Neural progenitor cell (in vitro differentiated cells): ENCODE results near the gene NR2F6. TPM values are rescaled to one million over a fixed set of nuclear protein-coding genes. Genes with fewer than 3 reads are reported as not detected.
"Not testable (repeated sequence)": the region's sequence is repeated elsewhere in the genome, so short reads cannot be mapped to it uniquely, and the experiment has no call there.

Source experiments
- DNase-seq: peaks from one replicate; pipeline ENCODE4 v3.0.0-alpha.2; 2016; ENCODE audit warnings: low spot score
- H2AFZ ChIP-seq: fragments of 200-600 bp; sonication (generic); replicated peaks from 2 replicates; pipeline ENCODE4 v1.6.1; 2016; ENCODE audit warnings: antibody characterized with exemption
- H3F3A ChIP-seq: fragments of 200-600 bp; sonication (generic); 2 replicates; pipeline ENCODE4 v1.6.1; 2016; ENCODE audit warnings: antibody characterized with exemption, low read depth
- H3K27ac ChIP-seq: fragments of 200-600 bp; sonication (generic); 2 replicates; pipeline ENCODE4 v1.5.1; 2016; ENCODE audit warnings: mild to moderate bottlenecking
- H3K27me3 ChIP-seq: fragments of 200-600 bp; sonication (generic); 2 replicates; pipeline ENCODE4 v1.6.1; 2016; ENCODE audit warnings: mild to moderate bottlenecking, moderate library complexity
- H3K36me3 ChIP-seq: fragments of 200-600 bp; sonication (generic); 2 replicates; pipeline ENCODE4 v1.5.1; 2016
- H3K4me1 ChIP-seq: fragments of 200-600 bp; sonication (generic); 2 replicates; pipeline ENCODE4 v1.6.1; 2016; ENCODE audit warnings: mixed run types
- H3K4me2 ChIP-seq: fragments of 200-600 bp; sonication (generic); 2 replicates; pipeline ENCODE4 v1.6.1; 2016
- H3K4me3 ChIP-seq: fragments of 200-600 bp; sonication (generic); 2 replicates; pipeline ENCODE4 v1.5.1; 2016
- H3K79me2 ChIP-seq: fragments of 200-600 bp; sonication (generic); 2 replicates; pipeline ENCODE4 v1.6.1; 2016; ENCODE audit warnings: low read depth
- H3K9ac ChIP-seq: fragments of 200-600 bp; sonication (generic); 2 replicates; pipeline ENCODE4 v1.6.1; 2016
- H3K9me3 ChIP-seq: fragments of 200-600 bp; sonication (generic); 2 replicates; pipeline ENCODE4 v1.5.1; 2016; ENCODE audit warnings: low read depth
- H4K20me1 ChIP-seq: fragments of 200-600 bp; sonication (generic); 2 replicates; pipeline ENCODE4 v1.6.1; 2016; ENCODE audit warnings: low read depth
- H3K27ac Mint-ChIP-seq: 3 replicates; pipeline ENCODE4 v1.8.0; 2021; ENCODE audit warnings: mixed read lengths
- H3K27me3 Mint-ChIP-seq: 2 replicates; pipeline ENCODE4 v1.8.0; 2022; ENCODE audit warnings: low read depth, mild to moderate bottlenecking, inconsistent platforms, moderate library complexity, mixed read lengths; ENCODE audit not compliant: insufficient read depth
- H3K36me3 Mint-ChIP-seq: 3 replicates; pipeline ENCODE4 v1.8.0; 2021; ENCODE audit warnings: mixed read lengths
- H3K4me1 Mint-ChIP-seq: 3 replicates; pipeline ENCODE4 v1.8.0; 2021; ENCODE audit warnings: mixed read lengths
- H3K4me3 Mint-ChIP-seq: 3 replicates; pipeline ENCODE4 v1.8.0; 2021; ENCODE audit warnings: mild to moderate bottlenecking, moderate library complexity, mixed read lengths
- H3K9me3 Mint-ChIP-seq: 3 replicates; pipeline ENCODE4 v1.8.0; 2020; ENCODE audit warnings: mixed read lengths
- CTCF ChIP-seq: fragments of 200-600 bp; sonication (generic); IDR thresholded peaks from 2 replicates; pipeline ENCODE4 v1.5.1; 2017; ENCODE audit warnings: antibody characterized with exemption, mild to moderate bottlenecking
- EZH2 ChIP-seq: fragments of 200-600 bp; sonication (generic); IDR thresholded peaks from 2 replicates; pipeline ENCODE4 v1.6.1; 2017; ENCODE audit warnings: antibody characterized with exemption, mild to moderate bottlenecking, moderate library complexity
- EZH2phosphoT487 ChIP-seq: fragments of 200-600 bp; sonication (generic); IDR thresholded peaks from 2 replicates; pipeline ENCODE4 v1.6.1; 2017; ENCODE audit warnings: antibody characterized with exemption
- total RNA-seq: library from RNA; depleted of rRNA; stranded (reverse); fragments of >200 nt; gene quantifications from 2 replicates; pipeline ENCODE4 v1.2.3, GENCODE V29; 2015; ENCODE audit warnings: low replicate concordance

The NR2F6 gene
- total RNA-seq, 1 donor from 2014 or later, result 14.3 TPM

GRCh38 chr19:17195106-17195505, 50.6 kb downstream of the NR2F6 start:
- H4K20me1 ChIP-seq, result no peaks in the 10 kb centered on the region
- H3K27me3 ChIP-seq, result no peaks in the 10 kb centered on the region
- Mint-ChIP-seq H3K4me1 (no peaks in the 10 kb centered on the region), H3K36me3 (peaks cover 31% of the 10 kb centered on the region), H3K9me3 (no peaks in the 10 kb centered on the region), H3K27ac (no peak overlapping the region), H3K27me3 (peaks cover 4% of the 10 kb centered on the region), H3K4me3 (no peak overlapping the region)
- no peak for DNase-seq
- no peak overlapping the region for H2AFZ ChIP-seq
- no peaks in the 10 kb centered on the region for H3K79me2 ChIP-seq
- no peak overlapping the region for H3K27ac ChIP-seq
- no peaks in the 10 kb centered on the region for H3K9me3 ChIP-seq
- H3K36me3 ChIP-seq, result no peaks in the 10 kb centered on the region
- no peaks in the 10 kb centered on the region for H3F3A ChIP-seq
- no peak overlapping the region for H3K9ac ChIP-seq
- TF ChIP-seq CTCF, result no peak
- no peak for TF ChIP-seq EZH2phosphoT487
- no peak for TF ChIP-seq EZH2
- H3K4me2 ChIP-seq, result no peak overlapping the region
- no peaks in the 10 kb centered on the region for H3K4me1 ChIP-seq
- H3K4me3 ChIP-seq, result no peak overlapping the region

GRCh38 chr19:17194608-17195007, 51.1 kb downstream of the NR2F6 start:
- H3K27ac Mint-ChIP-seq, result no peak overlapping the region
- no peaks in the 10 kb centered on the region for H3K36me3 ChIP-seq

GRCh38 chr19:17192751-17193150, 53.0 kb downstream of the NR2F6 start:
- no peak overlapping the region for H3K9ac ChIP-seq
- H3K27me3 Mint-ChIP-seq, result peaks cover 2% of the 10 kb centered on the region
- no peaks in the 10 kb centered on the region for H4K20me1 ChIP-seq
- H3K9me3 Mint-ChIP-seq, result no peaks in the 10 kb centered on the region
- H3K4me1 ChIP-seq, result no peaks in the 10 kb centered on the region
- H3K9me3 ChIP-seq, result no peaks in the 10 kb centered on the region
- peaks cover 21% of the 10 kb centered on the region for H3K36me3 Mint-ChIP-seq
- no peak for DNase-seq
- no peak for TF ChIP-seq CTCF
- TF ChIP-seq EZH2, result no peak
- no peak for TF ChIP-seq EZH2phosphoT487
- no peak overlapping the region for H3K4me3 Mint-ChIP-seq
- H3K4me3 ChIP-seq, result no peak overlapping the region
- H3K36me3 ChIP-seq, result no peaks in the 10 kb centered on the region
- H3K4me2 ChIP-seq, result no peak overlapping the region
- no peaks in the 10 kb centered on the region for H3K27me3 ChIP-seq
- no peaks in the 10 kb centered on the region for H3F3A ChIP-seq
- H3K27ac Mint-ChIP-seq, result no peak overlapping the region
- H2AFZ ChIP-seq, result no peak overlapping the region
- no peaks in the 10 kb centered on the region for H3K79me2 ChIP-seq
- no peak overlapping the region for H3K27ac ChIP-seq
- H3K4me1 Mint-ChIP-seq, result no peaks in the 10 kb centered on the region

More at GRCh38 chr19:17194608-17195007, 51.1 kb downstream of the NR2F6 start:
- DNase-seq, result no peak
- Histone ChIP-seq H3K4me1 (no peaks in the 10 kb centered on the region), H3K9me3 (no peaks in the 10 kb centered on the region), H3K9ac (no peak overlapping the region), H3K4me2 (no peak overlapping the region), H3K4me3 (no peak overlapping the region), H3K27me3 (no peaks in the 10 kb centered on the region), H3K27ac (no peak overlapping the region), H3K79me2 (no peaks in the 10 kb centered on the region), H2AFZ (no peak overlapping the region), H3F3A (no peaks in the 10 kb centered on the region), H4K20me1 (no peaks in the 10 kb centered on the region)
- Mint-ChIP-seq H3K27me3 (peaks cover 4% of the 10 kb centered on the region), H3K36me3 (peaks cover 30% of the 10 kb centered on the region), H3K9me3 (no peaks in the 10 kb centered on the region), H3K4me3 (no peak overlapping the region), H3K4me1 (no peaks in the 10 kb centered on the region)
- no peak for TF ChIP-seq EZH2
- no peak for TF ChIP-seq EZH2phosphoT487
- no peak for TF ChIP-seq CTCF

GRCh38 chr19:17191736-17192135, 54.0 kb downstream of the NR2F6 start:
- not testable (repeated sequence) for DNase-seq, H3K4me1 Mint-ChIP-seq, H4K20me1 ChIP-seq, H3K4me3 ChIP-seq, H3K9ac ChIP-seq, H3K27ac Mint-ChIP-seq, H3K4me3 Mint-ChIP-seq, H3F3A ChIP-seq, H3K9me3 ChIP-seq, H3K27ac ChIP-seq, H3K4me1 ChIP-seq, H3K79me2 ChIP-seq, H3K27me3 Mint-ChIP-seq, H3K27me3 ChIP-seq, H3K4me2 ChIP-seq, H2AFZ ChIP-seq, H3K9me3 Mint-ChIP-seq, H3K36me3 ChIP-seq
- peaks cover 21% of the 10 kb centered on the region for H3K36me3 Mint-ChIP-seq
